ENCODE results near the gene GMDS.

GRCh38 chr6:2185466-2185865, 59.9 kb downstream of the GMDS start:
- TF ChIP-seq HINFP (CRISPR knock-in tag; IDR thresholded peaks at IDR 0.05; ENCODE audit: low read depth) = no peak
- no peak for TF ChIP-seq ZBTB2 (CRISPR knock-in tag; IDR thresholded peaks at IDR 0.05; ENCODE audit: low read depth)
